GM21786 (cell line): ENCODE results near the gene CAMTA2.

ENCODE experiments used
- ATAC-seq: cut with Tn5 transposase; IDR thresholded peaks from one replicate; pipeline ENCODE4 v1.9.1; 2021; ENCODE audit not compliant: unreplicated experiment

The CAMTA2 gene

GRCh38 chr17:4969551-4970173, 17.8 kb downstream of the CAMTA2 start:
- no peak for ATAC-seq

GRCh38 chr17:4969047-4969550, 18.4 kb downstream of the CAMTA2 start:
- no peak for ATAC-seq

GRCh38 chr17:4968486-4969046, 18.9 kb downstream of the CAMTA2 start:
- ATAC-seq, result no peak

GRCh38 chr17:4967539-4968485, 19.7 kb downstream of the CAMTA2 start, which contains the start of gene SPAG7:
Gene SPAG7, minus strand, starts transcription at chr17:4967817. Its CDS starts 13 bp downstream, at chr17:4967804.
- ATAC-seq, result peak; percentile 56

- ATAC-seq, result peak; percentile 85
Measured at GRCh38 chr17:4966844-4967538, 20.5 kb downstream of the CAMTA2 start.

- no peak for ATAC-seq
Measured at GRCh38 chr17:4965311-4965986, 22.0 kb downstream of the CAMTA2 start.

- no peak for ATAC-seq
Measured at GRCh38 chr17:4960279-4960922, 27.1 kb downstream of the CAMTA2 start.

GRCh38 chr17:4959261-4959965, 28.1 kb downstream of the CAMTA2 start:
- no peak for ATAC-seq

GRCh38 chr17:4958102-4958501, 29.4 kb downstream of the CAMTA2 start:
- no peak for ATAC-seq

GRCh38 chr17:4956493-4957061, 30.9 kb downstream of the CAMTA2 start:
- no peak for ATAC-seq

GRCh38 chr17:4955091-4955490, 32.4 kb downstream of the CAMTA2 start:
- no peak for ATAC-seq

GRCh38 chr17:4953451-4953961, 34.0 kb downstream of the CAMTA2 start:
- ATAC-seq, result no peak

- no peak for ATAC-seq
Measured at GRCh38 chr17:4951486-4951885, 36.0 kb downstream of the CAMTA2 start.

GRCh38 chr17:4950746-4951204, 36.7 kb downstream of the CAMTA2 start, which contains the start of gene ENO3:
Gene ENO3, plus strand, starts transcription at chr17:4951119. Its CDS starts 711 bp downstream, at chr17:4951830.
- no peak for ATAC-seq

GRCh38 chr17:4950075-4950745, 37.3 kb downstream of the CAMTA2 start:
- ATAC-seq, result no peak

- ATAC-seq, result no peak
Measured at GRCh38 chr17:4949321-4950074, 38.0 kb downstream of the CAMTA2 start.

GRCh38 chr17:4948931-4949320, 38.5 kb downstream of the CAMTA2 start:
- ATAC-seq, result no peak
